Endodermal cell (in vitro differentiated cells): Measurements from ENCODE around the gene USH1C. TPM values are rescaled to one million over a fixed set of nuclear protein-coding genes. Genes with fewer than 3 reads are reported as not detected.

ENCODE experiments used
- DNase-seq: peaks from one replicate; pipeline ENCODE4 v3.0.0-alpha.2; 2017
- H3K27ac ChIP-seq: 2 replicates; pipeline ENCODE4 v1.5.1; 2013; ENCODE audit warnings: mild to moderate bottlenecking, low read depth, low read length, moderate library complexity
- H3K27me3 ChIP-seq: 2 replicates; pipeline ENCODE4 v1.6.1; 2013; ENCODE audit warnings: mild to moderate bottlenecking, low read length, moderate library complexity; ENCODE audit not compliant: insufficient read depth, control insufficient read depth, poor library complexity, severe bottlenecking
- H3K36me3 ChIP-seq: 2 replicates; pipeline ENCODE4 v1.7.0; 2013; ENCODE audit warnings: mild to moderate bottlenecking, low read length, moderate library complexity; ENCODE audit not compliant: control insufficient read depth, insufficient read depth
- H3K4me1 ChIP-seq: one replicate; pipeline ENCODE4 v1.7.0; 2013; ENCODE audit warnings: low read length; ENCODE audit not compliant: control insufficient read depth, insufficient read depth
- H3K4me3 ChIP-seq: 2 replicates; pipeline ENCODE4 v1.5.1; 2013; ENCODE audit warnings: mild to moderate bottlenecking, low read length, moderate library complexity
- H3K9ac ChIP-seq: 2 replicates; pipeline ENCODE4 v1.6.1; 2013; ENCODE audit warnings: mild to moderate bottlenecking, low read length, moderate library complexity; ENCODE audit not compliant: poor library complexity, severe bottlenecking; ENCODE audit errors: extremely low read depth
- H3K9me3 ChIP-seq: 2 replicates; pipeline ENCODE4 v1.6.1; 2013; ENCODE audit warnings: mild to moderate bottlenecking, low read length, moderate library complexity; ENCODE audit not compliant: control insufficient read depth
- H3K27ac Mint-ChIP-seq: 2 replicates; pipeline ENCODE4 v1.8.0; 2020; ENCODE audit warnings: mixed read lengths
- H3K27me3 Mint-ChIP-seq: 2 replicates; pipeline ENCODE4 v1.8.0; 2021; ENCODE audit warnings: mild to moderate bottlenecking, mixed read lengths; ENCODE audit not compliant: insufficient read depth
- H3K36me3 Mint-ChIP-seq: 2 replicates; pipeline ENCODE4 v1.8.0; 2020; ENCODE audit warnings: low read depth, mixed read lengths
- H3K4me1 Mint-ChIP-seq: 2 replicates; pipeline ENCODE4 v1.8.0; 2020; ENCODE audit warnings: mixed read lengths
- H3K4me3 Mint-ChIP-seq: 2 replicates; pipeline ENCODE4 v1.8.0; 2020; ENCODE audit warnings: mild to moderate bottlenecking, moderate library complexity, mixed read lengths
- H3K9me3 Mint-ChIP-seq: 2 replicates; pipeline ENCODE4 v1.8.0; 2020; ENCODE audit warnings: mild to moderate bottlenecking, mixed read lengths
- CTCF ChIP-seq: fragments of 200-600 bp; sonication (generic); conservative IDR thresholded peaks from 2 replicates; pipeline ENCODE4 v1.5.0; 2021; ENCODE audit warnings: antibody characterized with exemption, mild to moderate bottlenecking
- WGBS, 2 experiments: methylation state at CpG; one replicate each; pipeline versions ENCODE4 v1.1.5 to v1.1.7; 2013; ENCODE audit warnings: missing lambda C conversion rate in 2 of 2, mixed read lengths in 1 of 2; ENCODE audit not compliant: insufficient coverage in 1 of 2, insufficient read length in 1 of 2; 5-methylcytosine and 5-hydroxymethylcytosine counted together
- total RNA-seq, 2 donors: library from RNA; stranded (reverse); fragmentation: NEBNext Ultra II Directional in 1 of 2; extraction: Animal tissue kit (Norgen Biotek cat#: 25700) in 1 of 2; gene quantifications; 2 replicates in 1 of 2; 3 replicates in 1 of 2; pipeline ENCODE4 v1.2.1, GENCODE V29; 2021

Gene USH1C
- total RNA-seq, 2 donors from 2014 or later: 1.5 to 2.8 TPM

- peak; percentile 81 for DNase-seq
- H3K27me3 ChIP-seq: no peaks in the 10 kb centered on the region
- Mint-ChIP-seq H3K27me3 (peaks cover 23% of the 10 kb centered on the region), H3K4me1 (no peaks in the 10 kb centered on the region), H3K9me3 (no peaks in the 10 kb centered on the region), H3K36me3 (no peaks in the 10 kb centered on the region), H3K4me3 (no peak overlapping the region), H3K27ac (no peak overlapping the region)
- peak; percentile 68 for TF ChIP-seq CTCF
- no peaks in the 10 kb centered on the region for H3K9me3 ChIP-seq
- H3K36me3 ChIP-seq: no peaks in the 10 kb centered on the region
- H3K4me3 ChIP-seq: no peak overlapping the region
- 58 to 64% methylated on average over 3 to 5 of the region's 5 CpGs for WGBS, 2 experiments
- no peak overlapping the region for H3K9ac ChIP-seq
- no peak overlapping the region for H3K27ac ChIP-seq
- H3K4me1 ChIP-seq: no peaks in the 10 kb centered on the region
Measured at GRCh38 chr11:17498475-17498874, 45.7 kb downstream of the USH1C start.

DNA sequence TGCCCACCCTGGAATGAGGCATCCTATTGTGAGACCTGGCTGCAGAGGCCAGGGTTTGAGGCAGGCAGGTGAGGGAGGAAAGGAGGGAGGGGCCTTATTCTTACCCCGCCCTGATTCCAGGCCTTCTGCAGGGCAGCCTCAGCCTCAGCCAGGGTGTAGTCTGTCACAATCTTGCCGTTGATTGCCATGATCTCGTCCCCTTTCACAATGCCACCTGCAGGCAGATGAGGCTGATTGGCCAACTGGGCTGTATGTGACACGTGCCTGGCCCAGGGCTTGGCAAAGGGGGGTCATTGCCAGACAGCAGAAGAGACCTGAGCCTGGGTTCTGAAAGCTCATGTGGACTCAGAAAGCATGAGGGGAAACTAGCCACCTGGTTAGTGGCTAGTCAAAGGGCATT lies 46.2 kb downstream of the USH1C start:
- H3K9me3 ChIP-seq: no peaks in the 10 kb centered on the region
- H3K27me3 ChIP-seq: no peaks in the 10 kb centered on the region
- Mint-ChIP-seq H3K27ac (no peak overlapping the region), H3K36me3 (no peaks in the 10 kb centered on the region), H3K9me3 (no peaks in the 10 kb centered on the region), H3K4me3 (no peak overlapping the region), H3K27me3 (peaks cover 23% of the 10 kb centered on the region), H3K4me1 (no peaks in the 10 kb centered on the region)
- no peaks in the 10 kb centered on the region for H3K36me3 ChIP-seq
- no peak overlapping the region for H3K27ac ChIP-seq
- WGBS, 2 experiments: 53 to 60% methylated on average over 2 to 4 of the region's 4 CpGs
- no peak overlapping the region for H3K9ac ChIP-seq
- no peak for TF ChIP-seq CTCF
- no peak overlapping the region for H3K4me3 ChIP-seq
- peak; percentile 73 for DNase-seq
- no peaks in the 10 kb centered on the region for H3K4me1 ChIP-seq

DNA sequence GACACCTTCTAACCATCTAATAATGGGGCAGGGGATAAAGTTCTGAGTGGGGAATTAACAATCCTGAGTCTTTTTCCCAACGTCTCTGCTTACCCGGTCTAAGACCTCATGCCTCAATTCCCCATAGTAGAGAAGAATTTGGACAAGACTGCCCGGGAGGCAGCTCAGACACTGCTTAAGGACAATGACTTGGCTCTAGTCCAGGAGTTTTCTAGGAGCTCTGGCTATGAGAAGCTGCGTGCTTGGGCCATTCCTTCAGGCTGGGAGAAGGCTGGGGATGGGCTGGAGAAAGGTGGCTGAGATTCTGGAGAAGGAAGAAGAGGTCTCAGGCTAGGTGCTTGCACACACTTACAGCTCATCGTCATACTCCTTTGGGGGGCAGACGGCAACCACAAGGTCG lies 47.8 kb downstream of the USH1C start:
- no peak for TF ChIP-seq CTCF
- Mint-ChIP-seq H3K4me1 (no peaks in the 10 kb centered on the region), H3K36me3 (no peaks in the 10 kb centered on the region), H3K9me3 (no peaks in the 10 kb centered on the region), H3K27ac (no peak overlapping the region), H3K4me3 (no peak overlapping the region), H3K27me3 (peaks cover 22% of the 10 kb centered on the region)
- Histone ChIP-seq H3K4me3 (no peak overlapping the region), H3K4me1 (no peaks in the 10 kb centered on the region), H3K27me3 (peaks cover 3% of the 10 kb centered on the region), H3K27ac (no peak overlapping the region), H3K9ac (no peak overlapping the region), H3K9me3 (no peaks in the 10 kb centered on the region), H3K36me3 (no peaks in the 10 kb centered on the region)
- WGBS, 2 experiments: 93 to 95% methylated on average over 4 to 7 of the region's 7 CpGs
- no peak for DNase-seq
